CD8-positive, alpha-beta memory T cell (primary cell): ENCODE data around the gene TPGS1. TPM values are rescaled to one million over a fixed set of nuclear protein-coding genes. Genes with fewer than 3 reads are reported as not detected.

Source experiments
- polyA plus RNA-seq: library from polyadenylated mRNA; unstranded; fragments of 300-500 nt; fragmentation: Illumina TruSeq; gene quantifications from one replicate; pipeline ENCODE4 v1.2.3, GENCODE V29; 2021
- total RNA-seq, 2 experiments: library from RNA; stranded (reverse); gene quantifications; one replicate each; pipeline ENCODE4 v1.2.3, GENCODE V29; 2021

The TPGS1 gene
- total and polyA plus RNA-seq, 3 experiments from 2014 or later: 18.6 to 50.3 (median 20.0) TPM

Other genes with a start within 250 kb of the TPGS1 start
- gene PLPP2, start 216.1 kb upstream of the TPGS1 start, total RNA-seq: not detected
- 2.3 TPM for gene PLPP2, start 216.1 kb upstream of the TPGS1 start, polyA plus RNA-seq
- 10 to 100 TPM; 20.9 TPM for gene MIER2, start 162.7 kb upstream of the TPGS1 start, total RNA-seq
- gene MIER2, start 162.7 kb upstream of the TPGS1 start, polyA plus RNA-seq: 4.9 TPM
- gene C2CD4C, start 98.3 kb upstream of the TPGS1 start, total RNA-seq: not detected
- not detected for gene C2CD4C, start 98.3 kb upstream of the TPGS1 start, polyA plus RNA-seq
- gene SHC2, start 46.5 kb upstream of the TPGS1 start, total RNA-seq: under 1 TPM; 0.11 to 0.13 TPM
- gene SHC2, start 46.5 kb upstream of the TPGS1 start, polyA plus RNA-seq: not detected
- gene MADCAM1, start 11.0 kb upstream of the TPGS1 start, total RNA-seq: under 1 TPM; 0.33 to 0.44 TPM
- gene MADCAM1, start 11.0 kb upstream of the TPGS1 start, polyA plus RNA-seq: 0.12 TPM
- gene CDC34, start 24.3 kb downstream of the TPGS1 start, total RNA-seq: 10 to 100 TPM; 56.9 to 57.8 TPM
- gene CDC34, start 24.3 kb downstream of the TPGS1 start, polyA plus RNA-seq: 46.9 TPM
- 10 to 100 TPM; 48.8 to 50.5 TPM for gene GZMM, start 36.6 kb downstream of the TPGS1 start, total RNA-seq
- gene GZMM, start 36.6 kb downstream of the TPGS1 start, polyA plus RNA-seq: 327 TPM
- 100 to 1,000 TPM; 250 to 262 TPM for gene BSG, start 65.1 kb downstream of the TPGS1 start, total RNA-seq
- gene BSG, start 65.1 kb downstream of the TPGS1 start, polyA plus RNA-seq: 436 TPM
- gene HCN2, start 82.4 kb downstream of the TPGS1 start, total RNA-seq: under 1 TPM; 0.42 to 0.48 TPM
- not detected for gene HCN2, start 82.4 kb downstream of the TPGS1 start, polyA plus RNA-seq
- 10 to 100 TPM; 75.2 to 77.3 TPM for gene POLRMT, start 126.0 kb downstream of the TPGS1 start, total RNA-seq
- gene POLRMT, start 126.0 kb downstream of the TPGS1 start, polyA plus RNA-seq: 58.8 TPM
- under 1 TPM; 0.20 to 0.22 TPM for gene FGF22, start 132.4 kb downstream of the TPGS1 start, total RNA-seq
- not detected for gene FGF22, start 132.4 kb downstream of the TPGS1 start, polyA plus RNA-seq
- gene RNF126, start 155.7 kb downstream of the TPGS1 start, total RNA-seq: 10 to 100 TPM; 89.6 to 95.5 TPM
- 100.0 TPM for gene RNF126, start 155.7 kb downstream of the TPGS1 start, polyA plus RNA-seq
- gene FSTL3, start 168.9 kb downstream of the TPGS1 start, total RNA-seq: 1 to 10 TPM; 7.7 to 8.0 TPM
- gene FSTL3, start 168.9 kb downstream of the TPGS1 start, polyA plus RNA-seq: 0.81 TPM
- gene PRSS57, start 188.0 kb downstream of the TPGS1 start, total RNA-seq: not detected
- gene PRSS57, start 188.0 kb downstream of the TPGS1 start, polyA plus RNA-seq: not detected
- not detected for gene PALM, start 201.4 kb downstream of the TPGS1 start, total RNA-seq
- not detected for gene PALM, start 201.4 kb downstream of the TPGS1 start, polyA plus RNA-seq
- not detected for gene MISP, start 243.6 kb downstream of the TPGS1 start, total RNA-seq
- not detected for gene MISP, start 243.6 kb downstream of the TPGS1 start, polyA plus RNA-seq